Measurements from ENCODE around the gene DHRS12.

Gene DHRS12

DNA sequence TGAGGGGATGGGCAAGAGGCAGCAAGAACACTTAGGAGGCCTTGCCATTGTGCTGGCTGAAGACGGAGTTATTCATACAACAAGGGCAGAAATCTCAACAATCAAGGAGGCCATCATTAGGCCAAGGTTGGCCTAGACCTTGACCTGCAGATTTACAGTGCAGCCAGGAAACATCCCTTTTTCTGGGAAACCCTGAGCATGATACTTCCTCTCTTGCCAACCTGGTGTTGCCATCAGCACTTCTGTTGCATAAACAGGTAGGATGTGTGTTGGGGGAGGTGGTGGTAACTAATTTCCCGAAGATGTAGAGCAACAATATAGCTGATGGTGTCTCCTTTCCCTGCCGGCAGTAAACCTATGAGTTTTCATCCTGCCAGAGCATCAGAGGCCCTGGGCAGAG, 33.1 kb upstream of the DHRS12 start:
- no CpG with 5 or more reads among the region's 3 CpGs for WGBS, 2 donors (ENCODE audit: extremely low coverage in 2 of 2, insufficient read length in 2 of 2, insufficient replicate concordance in 1 of 2)
- Histone ChIP-seq H3K18ac (ENCODE audit: low read length) (no peak overlapping the region), H2AK5ac (ENCODE audit: low read depth, low read length) (no peak overlapping the region), H4K91ac (ENCODE audit: low read depth, low read length, poor library complexity) (no peak overlapping the region), H3K9ac (ENCODE audit: low read depth, low read length, poor library complexity) (no peak overlapping the region), H3K4me3 (ENCODE audit: low read length in 2 of 2) (no peak overlapping the region), H3K27ac (replicated peaks; ENCODE audit: low read length) (no peak overlapping the region), H2BK5ac (ENCODE audit: low read length) (no peak overlapping the region), H3K4me2 (ENCODE audit: insufficient read depth, low read length, poor library complexity, severe bottlenecking) (no peak overlapping the region), H4K8ac (ENCODE audit: low read depth, low read length) (no peak overlapping the region), H3K4me1 (ENCODE audit: control insufficient read depth in 2 of 2, insufficient read depth in 1 of 2, low read depth in 1 of 2, low read length in 2 of 2) (peaks cover 0 to 3% of the 10 kb centered on the region in 2 donors), H3K36me3 (replicated peaks in 1 of 2; ENCODE audit: control insufficient read depth in 2 of 2, insufficient read depth in 2 of 2, low read length in 2 of 2) (no peaks in the 10 kb centered on the region), H3K79me1 (ENCODE audit: low read depth, low read length) (no peaks in the 10 kb centered on the region), H3K14ac (ENCODE audit: low read length) (no peak overlapping the region), H3K23ac (ENCODE audit: low read depth, low read length, poor library complexity) (no peak overlapping the region), H2BK120ac (ENCODE audit: low read depth, low read length) (no peak overlapping the region), H2BK15ac (ENCODE audit: low read length) (no peak overlapping the region), H3K9me3 (replicated peaks in 1 of 2; ENCODE audit: control insufficient read depth in 2 of 2, insufficient read depth in 1 of 2, low read depth in 1 of 2, low read length in 2 of 2) (no peaks in the 10 kb centered on the region), H3K27me3 (ENCODE audit: control insufficient read depth in 3 of 3, insufficient read depth in 3 of 3, low read depth in 1 of 3, low read length in 3 of 3) (peaks cover 0 to 24% (median 0%) of the 10 kb centered on the region in 3 experiments), H3K4ac (ENCODE audit: low read length) (no peak overlapping the region), H2BK12ac (ENCODE audit: low read length) (no peak overlapping the region), H2AFZ (ENCODE audit: low read length) (no peak overlapping the region)
- DNase-seq (ENCODE audit: low spot score) = no peak

DNA sequence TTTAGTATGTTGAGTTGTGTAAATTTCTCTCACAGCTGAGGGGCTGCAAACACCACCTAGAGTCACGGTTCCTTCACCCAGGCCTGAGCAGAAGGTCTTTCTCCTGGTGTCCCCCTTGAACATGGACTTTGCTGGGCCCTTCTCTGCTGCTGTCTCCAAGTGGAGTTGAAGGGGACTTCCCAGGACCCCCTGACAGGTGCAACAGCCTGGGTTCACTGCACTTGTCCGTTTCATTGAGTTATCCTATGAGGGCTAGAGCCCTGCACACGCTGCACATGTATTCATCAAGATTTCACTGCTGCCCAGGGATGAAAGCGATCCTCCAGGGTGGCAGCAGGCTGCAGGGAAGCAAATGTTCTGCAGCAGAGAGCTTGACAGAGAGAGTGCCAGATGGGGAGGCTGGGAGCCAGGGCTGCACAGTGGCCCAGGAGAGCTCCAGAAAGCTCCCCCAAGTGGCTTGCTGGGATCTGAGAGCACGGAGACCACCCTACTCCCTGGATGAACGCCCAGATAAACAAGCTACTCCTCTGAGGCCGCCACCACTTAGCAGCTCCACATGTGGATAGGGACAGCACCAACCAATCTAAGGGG, 30.7 kb upstream of the DHRS12 start:
- H2AFZ ChIP-seq (ENCODE audit: low read length) = no peak overlapping the region

DNA sequence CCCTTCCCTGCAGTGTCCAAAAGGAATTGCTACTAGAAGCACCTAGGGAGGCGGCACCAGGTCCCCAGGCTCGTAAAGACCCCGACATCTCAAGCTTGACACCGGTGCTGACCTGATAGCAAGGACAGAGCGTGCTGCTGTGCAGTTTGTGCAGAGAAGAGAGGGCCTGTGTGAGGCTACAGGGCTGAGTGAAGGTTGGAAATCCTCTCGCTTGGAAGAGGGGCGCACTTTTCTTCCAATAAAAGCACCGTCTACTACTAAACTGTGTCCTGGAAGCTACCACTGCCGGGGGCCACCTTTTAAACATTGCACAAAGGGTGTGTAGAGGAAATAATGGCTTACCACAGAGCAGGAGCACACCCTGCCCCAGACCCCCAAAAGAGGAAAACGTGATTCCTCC, 30.0 kb upstream of the DHRS12 start:
- Histone ChIP-seq H3K36me3 (replicated peaks in 1 of 2; ENCODE audit: control insufficient read depth in 2 of 2, insufficient read depth in 2 of 2, low read length in 2 of 2) (no peaks in the 10 kb centered on the region), H3K9me3 (replicated peaks in 1 of 2; ENCODE audit: control insufficient read depth in 2 of 2, insufficient read depth in 1 of 2, low read depth in 1 of 2, low read length in 2 of 2) (no peaks in the 10 kb centered on the region), H2AFZ (ENCODE audit: low read length) (no peak overlapping the region), H3K4me3 (ENCODE audit: low read length in 2 of 2) (no peak overlapping the region), H3K4ac (ENCODE audit: low read length) (no peak overlapping the region), H3K18ac (ENCODE audit: low read length) (no peak overlapping the region), H3K4me1 (ENCODE audit: control insufficient read depth in 2 of 2, insufficient read depth in 1 of 2, low read depth in 1 of 2, low read length in 2 of 2) (no peaks in the 10 kb centered on the region), H2BK12ac (ENCODE audit: low read length) (no peak overlapping the region), H2BK5ac (ENCODE audit: low read length) (no peak overlapping the region), H2BK120ac (ENCODE audit: low read depth, low read length) (no peak overlapping the region), H3K9ac (ENCODE audit: low read depth, low read length, poor library complexity) (no peak overlapping the region), H3K27me3 (ENCODE audit: control insufficient read depth in 3 of 3, insufficient read depth in 3 of 3, low read depth in 1 of 3, low read length in 3 of 3) (peaks cover 0 to 25% (median 0%) of the 10 kb centered on the region in 3 experiments), H3K23ac (ENCODE audit: low read depth, low read length, poor library complexity) (no peak overlapping the region), H2AK5ac (ENCODE audit: low read depth, low read length) (peak overlapping the region; percentile 44), H3K79me1 (ENCODE audit: low read depth, low read length) (no peaks in the 10 kb centered on the region), H3K4me2 (ENCODE audit: insufficient read depth, low read length, poor library complexity, severe bottlenecking) (no peak overlapping the region), H3K27ac (replicated peaks; ENCODE audit: low read length) (no peak overlapping the region), H3K14ac (ENCODE audit: low read length) (no peak overlapping the region), H2BK15ac (ENCODE audit: low read length) (no peak overlapping the region), H4K8ac (ENCODE audit: low read depth, low read length) (no peak overlapping the region), H4K91ac (ENCODE audit: low read depth, low read length, poor library complexity) (no peak overlapping the region)
- WGBS, 2 donors (ENCODE audit: extremely low coverage in 2 of 2, insufficient read length in 2 of 2, insufficient replicate concordance in 1 of 2) = no CpG with 5 or more reads among the region's 10 CpGs
- no peak for DNase-seq (ENCODE audit: low spot score)

More for the DNA sequence above, 30.7 kb upstream of the DHRS12 start:
- H3K27ac ChIP-seq (replicated peaks; ENCODE audit: low read length) = no peak overlapping the region
- no peaks in the 10 kb centered on the region for H3K79me1 ChIP-seq (ENCODE audit: low read depth, low read length)
- no peak overlapping the region for H3K18ac ChIP-seq (ENCODE audit: low read length)
- no peak overlapping the region for H3K14ac ChIP-seq (ENCODE audit: low read length)
- H2BK120ac ChIP-seq (ENCODE audit: low read depth, low read length) = no peak overlapping the region
- H3K4ac ChIP-seq (ENCODE audit: low read length) = no peak overlapping the region
- no peaks in the 10 kb centered on the region for H3K36me3 ChIP-seq (replicated peaks in 1 of 2; ENCODE audit: control insufficient read depth in 2 of 2, insufficient read depth in 2 of 2, low read length in 2 of 2)
- H4K91ac ChIP-seq (ENCODE audit: low read depth, low read length, poor library complexity) = no peak overlapping the region
- H2AK5ac ChIP-seq (ENCODE audit: low read depth, low read length) = no peak overlapping the region
- H3K23ac ChIP-seq (ENCODE audit: low read depth, low read length, poor library complexity) = no peak overlapping the region
- peaks cover 0 to 19% (median 0%) of the 10 kb centered on the region in 3 experiments for H3K27me3 ChIP-seq (ENCODE audit: control insufficient read depth in 3 of 3, insufficient read depth in 3 of 3, low read depth in 1 of 3, low read length in 3 of 3)
- WGBS, 2 donors (ENCODE audit: extremely low coverage in 2 of 2, insufficient read length in 2 of 2, insufficient replicate concordance in 1 of 2) = no CpG with 5 or more reads among the region's 7 CpGs
- H4K8ac ChIP-seq (ENCODE audit: low read depth, low read length) = no peak overlapping the region
- H3K4me2 ChIP-seq (ENCODE audit: insufficient read depth, low read length, poor library complexity, severe bottlenecking) = no peak overlapping the region
- H3K9ac ChIP-seq (ENCODE audit: low read depth, low read length, poor library complexity) = no peak overlapping the region
- H2BK12ac ChIP-seq (ENCODE audit: low read length) = no peak overlapping the region
- H3K4me1 ChIP-seq (ENCODE audit: control insufficient read depth in 2 of 2, insufficient read depth in 1 of 2, low read depth in 1 of 2, low read length in 2 of 2) = no peaks in the 10 kb centered on the region
- DNase-seq (ENCODE audit: low spot score) = no peak
- no peaks in the 10 kb centered on the region for H3K9me3 ChIP-seq (replicated peaks in 1 of 2; ENCODE audit: control insufficient read depth in 2 of 2, insufficient read depth in 1 of 2, low read depth in 1 of 2, low read length in 2 of 2)
- H2BK5ac ChIP-seq (ENCODE audit: low read length) = no peak overlapping the region
- H2BK15ac ChIP-seq (ENCODE audit: low read length) = no peak overlapping the region
- H3K4me3 ChIP-seq (ENCODE audit: low read length in 2 of 2) = no peak overlapping the region

DNA sequence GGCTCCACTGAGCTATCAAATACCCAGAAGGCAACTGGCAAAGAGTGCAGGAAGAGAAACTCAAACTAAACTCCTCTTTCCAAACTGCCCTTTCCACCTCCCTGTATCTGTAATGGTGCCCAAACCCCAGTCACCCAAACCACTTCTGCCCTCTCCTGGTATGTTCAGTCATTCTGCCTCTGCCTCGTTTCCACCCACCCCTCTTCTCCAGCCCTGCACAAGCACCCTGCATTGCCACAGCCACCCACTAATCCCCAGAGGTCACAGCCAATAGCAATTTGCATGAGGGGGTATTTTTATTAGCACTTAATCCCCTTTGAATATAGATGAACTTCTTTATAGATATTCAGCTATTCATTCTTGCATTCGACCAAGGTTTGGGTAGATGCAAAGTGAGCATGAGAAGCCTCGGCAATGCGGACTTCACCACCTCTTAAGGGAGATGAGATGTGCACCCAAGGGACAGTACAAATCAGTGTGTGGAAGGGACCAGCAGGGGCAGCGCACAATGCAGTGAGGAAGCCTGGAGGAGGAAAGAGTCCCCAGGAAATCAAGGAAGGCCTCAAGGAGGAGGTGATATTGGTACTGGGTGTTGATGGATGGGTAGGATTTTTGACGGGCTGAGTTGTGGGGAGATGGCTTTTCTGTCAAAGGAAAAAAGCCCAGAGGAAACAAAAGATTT, 28.6 kb upstream of the DHRS12 start:
- peak overlapping the region; percentile 46 for H2AFZ ChIP-seq (ENCODE audit: low read length)
- no peak overlapping the region for H2BK15ac ChIP-seq (ENCODE audit: low read length)
- H3K27ac ChIP-seq (replicated peaks; ENCODE audit: low read length) = no peak overlapping the region
- DNase-seq (ENCODE audit: low spot score) = no peak
- no peak overlapping the region for H3K23ac ChIP-seq (ENCODE audit: low read depth, low read length, poor library complexity)
- H3K18ac ChIP-seq (ENCODE audit: low read length) = no peak overlapping the region
- no peak overlapping the region for H4K8ac ChIP-seq (ENCODE audit: low read depth, low read length)
- H3K4me2 ChIP-seq (ENCODE audit: insufficient read depth, low read length, poor library complexity, severe bottlenecking) = no peak overlapping the region
- no peak overlapping the region for H2BK120ac ChIP-seq (ENCODE audit: low read depth, low read length)
- H4K91ac ChIP-seq (ENCODE audit: low read depth, low read length, poor library complexity) = no peak overlapping the region
- no peak overlapping the region for H3K14ac ChIP-seq (ENCODE audit: low read length)
- H3K9ac ChIP-seq (ENCODE audit: low read depth, low read length, poor library complexity) = no peak overlapping the region
- WGBS, 2 donors (ENCODE audit: extremely low coverage in 2 of 2, insufficient read length in 2 of 2, insufficient replicate concordance in 1 of 2) = no CpG with 5 or more reads among the region's 6 CpGs
- no peak overlapping the region for H3K4me3 ChIP-seq (ENCODE audit: low read length in 2 of 2)
- H3K4ac ChIP-seq (ENCODE audit: low read length) = no peak overlapping the region
- H3K4me1 ChIP-seq (ENCODE audit: control insufficient read depth in 2 of 2, insufficient read depth in 1 of 2, low read depth in 1 of 2, low read length in 2 of 2) = no peaks in the 10 kb centered on the region
- peaks cover 0 to 35% (median 0%) of the 10 kb centered on the region in 3 experiments for H3K27me3 ChIP-seq (ENCODE audit: control insufficient read depth in 3 of 3, insufficient read depth in 3 of 3, low read depth in 1 of 3, low read length in 3 of 3)
- no peaks in the 10 kb centered on the region for H3K9me3 ChIP-seq (replicated peaks in 1 of 2; ENCODE audit: control insufficient read depth in 2 of 2, insufficient read depth in 1 of 2, low read depth in 1 of 2, low read length in 2 of 2)
- H2BK5ac ChIP-seq (ENCODE audit: low read length) = no peak overlapping the region
- no peaks in the 10 kb centered on the region for H3K36me3 ChIP-seq (replicated peaks in 1 of 2; ENCODE audit: control insufficient read depth in 2 of 2, insufficient read depth in 2 of 2, low read length in 2 of 2)
- H3K79me1 ChIP-seq (ENCODE audit: low read depth, low read length) = no peaks in the 10 kb centered on the region
- no peak overlapping the region for H2BK12ac ChIP-seq (ENCODE audit: low read length)
- no peak overlapping the region for H2AK5ac ChIP-seq (ENCODE audit: low read depth, low read length)

All from neuronal stem cell (in vitro differentiated cells).